ENCODE results near the gene SH3RF3.

DNA sequence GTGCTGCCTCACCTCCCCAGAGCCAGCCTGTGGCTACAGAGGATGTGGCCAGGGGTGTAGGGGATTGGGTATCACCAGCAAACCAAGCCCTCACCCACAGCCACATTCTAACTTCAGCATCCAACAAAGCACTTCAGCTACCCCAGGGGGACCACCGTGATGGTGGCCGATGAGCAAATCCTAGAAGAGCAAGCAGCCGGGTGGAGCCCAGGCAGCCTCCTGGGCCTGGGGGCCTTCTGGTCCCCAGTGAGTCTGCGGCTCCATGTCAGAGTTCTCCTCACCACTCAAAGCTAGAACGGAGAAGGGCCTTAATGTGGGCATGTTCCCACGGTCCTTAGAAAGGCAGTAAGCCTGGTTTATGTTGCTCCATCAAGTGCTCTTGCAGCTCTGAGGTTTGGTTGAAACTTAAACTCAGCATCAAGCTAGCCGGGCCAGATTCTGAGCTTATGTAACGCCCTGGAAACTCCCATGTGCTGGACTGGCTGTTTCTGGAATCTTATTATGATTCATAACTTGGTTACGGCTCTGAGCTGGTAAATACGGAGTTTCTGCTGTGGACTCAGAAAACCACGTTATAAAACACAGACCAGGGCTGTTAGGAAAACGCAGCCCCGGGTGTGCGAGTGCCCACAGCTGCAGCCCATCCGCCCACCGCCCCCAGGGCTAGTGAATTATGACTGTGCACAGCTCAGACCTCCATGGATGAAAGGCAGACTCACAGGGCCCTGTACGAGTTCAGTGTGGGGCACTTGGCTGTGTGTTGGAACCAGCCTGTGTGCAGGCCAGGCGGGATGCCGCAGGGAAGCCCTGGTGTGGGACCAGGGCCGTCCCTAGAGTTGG, 385.0 kb downstream of the SH3RF3 start:
- TF ChIP-seq, protein P1, sequence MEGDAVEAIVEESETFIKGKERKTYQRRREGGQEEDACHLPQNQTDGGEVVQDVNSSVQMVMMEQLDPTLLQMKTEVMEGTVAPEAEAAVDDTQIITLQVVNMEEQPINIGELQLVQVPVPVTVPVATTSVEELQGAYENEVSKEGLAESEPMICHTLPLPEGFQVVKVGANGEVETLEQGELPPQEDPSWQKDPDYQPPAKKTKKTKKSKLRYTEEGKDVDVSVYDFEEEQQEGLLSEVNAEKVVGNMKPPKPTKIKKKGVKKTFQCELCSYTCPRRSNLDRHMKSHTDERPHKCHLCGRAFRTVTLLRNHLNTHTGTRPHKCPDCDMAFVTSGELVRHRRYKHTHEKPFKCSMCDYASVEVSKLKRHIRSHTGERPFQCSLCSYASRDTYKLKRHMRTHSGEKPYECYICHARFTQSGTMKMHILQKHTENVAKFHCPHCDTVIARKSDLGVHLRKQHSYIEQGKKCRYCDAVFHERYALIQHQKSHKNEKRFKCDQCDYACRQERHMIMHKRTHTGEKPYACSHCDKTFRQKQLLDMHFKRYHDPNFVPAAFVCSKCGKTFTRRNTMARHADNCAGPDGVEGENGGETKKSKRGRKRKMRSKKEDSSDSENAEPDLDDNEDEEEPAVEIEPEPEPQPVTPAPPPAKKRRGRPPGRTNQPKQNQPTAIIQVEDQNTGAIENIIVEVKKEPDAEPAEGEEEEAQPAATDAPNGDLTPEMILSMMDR (IDR thresholded peaks at IDR 0.05): no peak
- TF ChIP-seq POLR2A (IDR thresholded peaks at IDR 0.05): no peak
